GM21423 (cell line): ENCODE results near the gene ERC1.

ENCODE experiments used
- ATAC-seq: cut with Tn5 transposase; IDR thresholded peaks from one replicate; pipeline ENCODE4 v1.9.1; 2021; ENCODE audit warnings: mild to moderate bottlenecking, moderate library complexity; ENCODE audit not compliant: unreplicated experiment

ERC1 gene

GRCh38 chr12:990661-991349 is at the start of gene ERC1:
Gene ERC1, plus strand, starts transcription at chr12:991223. Its CDS starts 36,681 bp downstream, at chr12:1027904.
- ATAC-seq: peak; percentile 86

- no peak for ATAC-seq
Observed at GRCh38 chr12:943051-943450, 48.0 kb upstream of the ERC1 start.

- no peak for ATAC-seq
Observed at GRCh38 chr12:944211-944610, 46.8 kb upstream of the ERC1 start.

GRCh38 chr12:946212-946611 is 44.8 kb upstream of the ERC1 start:
- no peak for ATAC-seq

GRCh38 chr12:946631-947030 is 44.4 kb upstream of the ERC1 start:
- ATAC-seq: no peak

- ATAC-seq: no peak
Observed at GRCh38 chr12:948238-948637, 42.8 kb upstream of the ERC1 start.

- ATAC-seq: peak; percentile 80
Observed at GRCh38 chr12:949453-950191, 41.4 kb upstream of the ERC1 start, which contains the start of gene RAD52. Gene RAD52, minus strand, starts transcription at chr12:949694. Its CDS starts 16,636 bp downstream, at chr12:933058.

- no peak for ATAC-seq
Observed at GRCh38 chr12:951176-951575, 39.8 kb upstream of the ERC1 start.

- no peak for ATAC-seq
Observed at GRCh38 chr12:953776-954175, 37.2 kb upstream of the ERC1 start.

GRCh38 chr12:954741-955140 is 36.3 kb upstream of the ERC1 start:
- ATAC-seq: no peak

GRCh38 chr12:955939-956338 is 35.1 kb upstream of the ERC1 start:
- no peak for ATAC-seq

- ATAC-seq: peak; percentile 84
Observed at GRCh38 chr12:958588-959123, 32.4 kb upstream of the ERC1 start.

GRCh38 chr12:966724-967123 is 24.3 kb upstream of the ERC1 start:
- ATAC-seq: no peak

- no peak for ATAC-seq
Observed at GRCh38 chr12:967641-968040, 23.4 kb upstream of the ERC1 start.

- no peak for ATAC-seq
Observed at GRCh38 chr12:968545-968944, 22.5 kb upstream of the ERC1 start.

GRCh38 chr12:969821-970220 is 21.2 kb upstream of the ERC1 start:
- ATAC-seq: no peak

- no peak for ATAC-seq
Observed at GRCh38 chr12:971991-972390, 19.0 kb upstream of the ERC1 start.

- ATAC-seq: no peak
Observed at GRCh38 chr12:974271-974862, 16.7 kb upstream of the ERC1 start.

- no peak for ATAC-seq
Observed at GRCh38 chr12:976644-977043, 14.4 kb upstream of the ERC1 start.

- no peak for ATAC-seq
Observed at GRCh38 chr12:977156-977555, 13.9 kb upstream of the ERC1 start.

GRCh38 chr12:979349-979748 is 11.7 kb upstream of the ERC1 start:
- no peak for ATAC-seq
